ENCODE results near the gene PEX11G.
"Not testable (repeated sequence)": the region's sequence is repeated elsewhere in the genome, so short reads cannot be mapped to it uniquely, and the experiment has no call there.

The PEX11G gene

DNA sequence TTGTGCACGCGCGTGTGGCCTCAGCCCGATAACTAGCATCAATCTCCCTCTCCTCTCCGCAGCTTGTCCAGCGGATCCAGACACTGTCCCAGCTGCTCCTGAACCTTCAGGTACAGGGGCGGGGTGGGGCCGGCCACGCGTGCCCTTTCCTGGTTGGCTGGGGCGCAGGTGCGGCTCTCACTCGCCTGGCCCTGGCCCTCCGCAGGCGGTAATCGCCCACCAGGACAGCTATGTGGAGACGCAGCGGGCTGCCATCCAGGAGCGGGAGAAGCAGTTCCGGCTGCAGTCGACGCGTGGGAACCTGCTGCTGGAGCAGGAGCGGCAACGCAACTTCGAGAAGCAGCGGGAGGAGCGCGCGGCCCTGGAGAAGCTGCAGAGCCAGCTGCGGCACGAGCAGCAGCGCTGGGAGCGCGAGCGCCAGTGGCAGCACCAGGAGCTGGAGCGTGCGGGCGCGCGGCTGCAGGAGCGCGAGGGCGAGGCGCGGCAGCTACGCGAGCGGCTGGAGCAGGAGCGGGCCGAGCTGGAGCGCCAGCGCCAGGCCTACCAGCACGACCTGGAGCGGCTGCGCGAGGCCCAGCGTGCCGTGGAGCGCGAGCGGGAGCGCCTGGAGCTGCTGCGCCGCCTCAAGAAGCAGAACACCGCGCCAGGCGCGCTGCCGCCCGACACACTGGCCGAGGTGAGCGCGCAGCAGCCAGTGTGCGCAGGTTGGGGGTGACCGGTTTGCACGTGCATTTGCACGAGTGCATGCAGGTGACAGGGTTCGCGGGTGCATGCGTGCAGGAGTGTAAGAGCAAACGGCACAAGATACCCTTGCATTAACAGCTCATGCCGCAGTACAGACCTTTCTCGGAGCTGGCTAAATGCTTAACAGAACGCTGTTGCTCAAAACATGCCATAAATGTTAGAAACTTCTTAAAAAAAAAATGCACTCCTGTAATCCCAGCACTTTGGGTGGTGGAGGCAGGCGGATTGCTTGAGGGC, 21.5 kb downstream of the PEX11G start:
- DNase-seq (ENCODE audit: low read depth), result no peak

DNA sequence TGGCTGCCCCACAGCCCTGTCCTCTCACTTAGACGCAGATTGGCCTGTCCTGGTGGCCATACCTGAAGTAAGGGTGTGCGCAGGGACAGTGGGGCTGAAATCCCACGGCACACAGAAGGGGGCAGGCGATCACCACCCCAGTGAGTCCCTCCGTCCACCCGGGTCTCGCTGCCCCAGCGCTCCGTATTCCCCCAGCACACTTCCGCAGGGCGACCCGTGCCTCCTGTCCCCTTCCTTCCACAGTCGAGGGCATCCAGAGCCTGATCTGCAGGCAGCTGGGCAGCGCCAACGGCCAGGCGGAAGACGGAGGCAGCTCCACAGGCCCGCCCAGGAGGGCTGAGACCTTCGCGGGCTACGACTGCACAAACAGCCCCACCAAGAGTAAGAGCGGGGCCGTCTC, 25.3 kb downstream of the PEX11G start:
- DNase-seq (ENCODE audit: low read depth), result no peak

DNA sequence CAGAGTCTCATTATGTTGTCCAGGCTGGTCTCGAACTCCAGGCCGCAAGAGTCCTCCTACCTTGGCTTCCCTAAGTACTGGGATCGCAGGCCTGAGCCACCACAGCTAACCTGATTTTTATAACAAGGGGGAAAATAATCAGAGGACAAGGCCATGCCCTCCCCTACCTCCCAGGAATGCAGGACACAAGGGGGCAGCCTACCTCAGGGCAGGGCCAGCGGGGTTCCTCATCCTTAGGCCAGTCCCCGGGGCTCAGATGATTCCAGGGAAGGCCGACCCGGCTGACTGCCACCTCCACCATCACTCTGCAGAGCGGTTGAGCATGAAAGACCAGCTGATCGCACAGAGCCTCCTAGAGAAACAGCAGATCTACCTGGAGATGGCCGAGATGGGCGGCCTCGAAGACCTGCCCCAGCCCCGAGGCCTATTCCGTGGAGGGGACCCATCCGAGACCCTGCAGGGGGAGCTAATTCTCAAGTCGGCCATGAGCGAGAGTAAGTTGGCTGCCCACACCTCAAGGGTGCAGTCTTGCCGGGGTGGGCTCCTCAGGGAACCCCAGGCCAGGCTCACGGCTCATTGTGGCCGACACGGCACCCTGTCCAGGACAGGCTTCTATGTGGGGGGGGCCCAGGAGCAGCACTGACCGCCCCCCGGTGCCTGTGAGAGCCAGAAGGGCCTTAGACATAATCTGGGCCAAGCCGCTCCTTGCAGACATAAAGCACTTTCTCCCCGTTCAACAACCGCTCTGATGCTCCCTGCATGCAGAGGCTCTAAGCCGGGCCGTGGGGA, 26.8 kb downstream of the PEX11G start:
- DNase-seq (ENCODE audit: low read depth), result no peak

DNA sequence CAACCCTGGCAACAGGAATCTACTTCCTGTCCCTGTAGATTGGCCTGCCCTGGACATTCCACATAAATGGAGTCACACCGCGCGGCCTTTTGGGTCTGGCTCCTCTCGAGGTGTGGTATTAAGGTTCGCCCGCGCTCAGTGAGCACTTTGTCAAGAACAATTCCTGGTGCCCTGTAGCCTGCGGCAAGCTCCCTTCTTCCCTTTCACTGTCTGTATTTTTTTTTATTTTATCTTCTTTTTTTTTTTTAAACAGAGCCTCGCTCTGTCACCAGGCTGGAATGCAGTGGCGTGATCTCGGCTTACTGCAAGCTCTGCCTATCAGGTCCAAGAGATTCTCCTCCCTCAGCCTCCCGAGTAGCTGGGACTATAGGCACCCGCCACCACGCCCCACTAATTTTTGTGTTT, 28.3 kb downstream of the PEX11G start:
- DNase-seq (ENCODE audit: low read depth), result no peak

DNA sequence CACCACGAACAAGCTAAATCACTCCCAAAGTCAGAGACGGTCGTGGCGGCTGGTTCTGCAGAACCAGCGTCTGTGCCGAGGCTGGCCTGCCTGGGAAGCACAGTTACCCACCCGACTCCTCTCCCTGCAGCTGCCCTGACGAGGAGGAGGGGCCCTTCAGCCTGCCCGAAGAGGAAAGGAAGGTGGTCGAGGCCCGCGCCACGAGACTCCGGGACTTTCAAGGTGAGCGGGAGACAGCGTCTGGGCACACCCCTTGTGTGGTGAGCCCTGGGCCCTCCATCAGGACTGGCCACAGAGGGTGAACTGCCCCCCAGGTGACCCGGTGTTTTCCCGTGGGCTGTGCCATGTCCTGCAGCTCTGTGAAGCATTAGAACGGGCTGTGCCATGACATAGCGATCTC, 29.1 kb downstream of the PEX11G start:
- DNase-seq (ENCODE audit: low read depth), result no peak

DNA sequence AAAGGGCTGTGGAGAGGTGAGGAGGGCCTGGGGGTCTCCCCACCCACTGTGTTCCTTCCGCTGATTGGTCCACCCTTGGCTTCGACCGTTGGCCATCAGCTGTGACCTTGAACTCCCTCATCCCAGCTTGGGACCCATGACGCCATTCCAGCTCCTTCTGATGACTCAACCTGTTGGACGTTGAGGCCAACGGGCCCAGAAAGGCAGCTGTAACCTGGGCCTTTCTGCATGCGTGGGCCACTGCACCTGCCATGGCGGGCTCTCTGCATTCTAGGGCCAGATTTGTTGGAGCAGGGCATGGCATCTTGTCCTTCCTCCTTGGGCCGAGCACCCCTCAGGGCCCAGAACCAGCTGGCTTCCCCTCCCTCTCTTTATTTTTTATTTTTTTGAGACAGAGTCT, 30.2 kb downstream of the PEX11G start:
- DNase-seq (ENCODE audit: low read depth), result no peak

DNA sequence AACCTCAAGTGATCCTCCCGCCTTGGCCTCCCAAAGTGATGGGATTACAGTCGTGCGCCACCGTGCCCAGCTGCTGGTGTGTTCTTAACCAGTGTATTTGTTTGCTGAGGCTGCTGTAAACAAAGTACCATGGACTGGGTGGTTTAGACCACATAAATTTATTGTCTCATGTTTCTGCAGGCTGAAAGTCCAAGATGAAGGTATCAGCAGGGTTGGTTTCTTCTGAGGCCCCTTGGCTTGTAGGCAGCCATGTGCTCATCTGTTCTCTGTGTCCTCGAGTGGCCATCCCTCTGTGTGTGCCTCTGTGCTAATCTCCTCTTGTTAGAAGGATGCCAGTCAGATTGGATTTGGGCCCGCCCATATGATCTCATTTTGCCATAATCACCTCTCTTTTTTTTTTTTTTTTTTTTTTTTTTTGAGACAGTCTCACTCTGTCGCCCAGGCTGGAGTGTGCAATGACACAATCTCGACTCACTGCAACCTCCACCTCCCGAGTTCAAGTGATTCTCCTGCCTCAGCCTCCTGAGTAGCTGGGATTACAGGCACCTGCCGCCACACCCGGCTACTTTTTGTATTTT, 31.8 kb downstream of the PEX11G start:
- DNase-seq (ENCODE audit: low read depth), result no peak

DNA sequence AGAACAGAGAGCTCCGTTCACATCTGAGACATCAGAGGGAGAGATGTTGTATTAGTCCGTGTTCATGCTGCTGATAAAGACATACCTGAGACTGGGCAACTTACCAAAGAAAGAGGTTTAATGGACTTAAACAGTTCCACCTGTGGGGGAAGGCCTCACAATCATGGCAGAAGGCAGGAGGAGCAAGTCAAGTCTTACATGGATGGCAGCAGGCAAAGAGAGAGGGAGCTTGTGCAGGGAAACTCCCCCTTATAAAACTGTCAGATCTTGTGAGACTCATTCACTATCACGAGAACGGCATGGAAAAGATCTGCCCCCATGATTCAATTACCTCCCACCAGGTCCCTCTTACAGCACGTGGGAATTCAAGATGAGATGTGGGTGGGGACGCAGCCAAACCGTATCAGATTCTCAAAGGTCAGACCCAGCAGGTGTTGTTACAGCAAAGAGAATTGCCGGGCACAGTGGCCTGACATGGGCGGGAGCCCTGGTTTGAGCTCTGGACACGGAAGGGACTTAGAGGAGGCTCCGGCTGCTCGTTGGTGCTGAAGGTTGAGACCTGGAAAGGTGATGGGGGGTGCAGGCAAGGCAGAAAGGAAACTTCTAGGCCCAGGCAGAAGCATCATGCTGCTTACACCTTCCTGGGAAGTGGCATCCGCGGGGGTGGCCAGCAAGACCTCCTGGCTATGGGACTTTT, 33.1 kb downstream of the PEX11G start:
- DNase-seq (ENCODE audit: low read depth), result no peak

DNA sequence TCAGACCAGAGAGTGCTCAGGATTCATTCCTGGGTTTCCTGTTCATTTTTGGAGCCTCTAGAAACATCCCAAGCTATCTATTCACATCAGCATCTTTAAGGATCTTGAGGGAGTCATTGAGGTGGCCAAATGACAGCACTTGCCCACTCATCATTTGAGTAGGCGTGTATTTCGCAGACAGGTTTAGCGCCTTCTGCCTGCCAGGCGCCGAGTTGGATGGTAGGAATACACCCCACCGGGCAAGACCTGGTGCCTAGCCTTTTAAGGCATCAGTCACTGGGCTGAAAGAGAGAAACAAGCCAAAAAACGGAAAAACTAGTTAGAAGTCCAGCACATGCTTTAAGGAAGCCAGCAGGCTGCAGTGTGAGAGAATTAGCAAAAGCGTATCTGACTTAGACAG, 33.8 kb downstream of the PEX11G start:
- DNase-seq (ENCODE audit: low read depth), result no peak

DNA sequence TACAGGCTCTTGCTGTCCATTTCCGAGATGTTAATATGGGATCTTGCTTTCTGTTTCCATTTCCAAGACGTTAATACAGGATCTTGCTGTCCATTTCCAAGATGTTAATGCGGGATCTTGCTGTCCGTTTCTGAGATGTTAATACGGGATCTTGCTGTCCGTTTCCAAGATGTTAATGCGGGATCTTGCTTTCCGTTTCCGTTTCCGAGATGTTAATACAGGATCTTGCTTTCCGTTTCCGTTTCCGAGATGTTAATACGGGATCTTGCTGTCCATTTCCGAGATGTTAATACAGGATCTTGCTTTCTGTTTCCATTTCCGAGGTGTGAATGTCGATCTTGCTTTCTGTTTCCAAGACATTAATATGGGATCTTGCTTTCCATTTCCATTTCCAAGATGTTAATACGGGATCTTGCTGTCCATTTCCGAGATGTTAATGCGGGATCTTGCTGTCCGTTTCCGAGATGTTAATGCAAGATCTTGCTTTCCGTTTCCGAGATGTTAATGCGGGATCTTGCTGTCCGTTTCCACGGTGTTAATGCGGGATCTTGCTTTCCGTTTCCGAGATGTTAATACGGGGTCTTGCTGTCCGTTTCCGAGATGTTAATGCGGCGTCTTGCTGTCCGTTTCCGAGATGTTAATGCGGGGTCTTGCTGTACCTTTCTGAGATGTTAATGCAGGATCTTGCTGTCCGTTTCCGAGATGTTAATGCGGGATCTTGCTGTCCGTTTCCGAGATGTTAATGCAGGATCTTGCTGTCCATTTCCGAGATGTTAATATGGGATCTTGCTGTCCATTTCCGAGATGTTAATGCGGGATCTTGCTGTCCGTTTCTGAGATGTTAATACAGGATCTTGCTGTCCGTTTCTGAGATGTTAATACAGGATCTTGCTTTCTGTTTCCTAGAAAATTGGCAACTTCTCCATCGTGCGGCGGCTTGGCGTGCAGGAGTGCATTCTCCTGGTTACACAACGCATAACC, 38.3 kb downstream of the PEX11G start:
- DNase-seq (ENCODE audit: low read depth), result no peak

DNA sequence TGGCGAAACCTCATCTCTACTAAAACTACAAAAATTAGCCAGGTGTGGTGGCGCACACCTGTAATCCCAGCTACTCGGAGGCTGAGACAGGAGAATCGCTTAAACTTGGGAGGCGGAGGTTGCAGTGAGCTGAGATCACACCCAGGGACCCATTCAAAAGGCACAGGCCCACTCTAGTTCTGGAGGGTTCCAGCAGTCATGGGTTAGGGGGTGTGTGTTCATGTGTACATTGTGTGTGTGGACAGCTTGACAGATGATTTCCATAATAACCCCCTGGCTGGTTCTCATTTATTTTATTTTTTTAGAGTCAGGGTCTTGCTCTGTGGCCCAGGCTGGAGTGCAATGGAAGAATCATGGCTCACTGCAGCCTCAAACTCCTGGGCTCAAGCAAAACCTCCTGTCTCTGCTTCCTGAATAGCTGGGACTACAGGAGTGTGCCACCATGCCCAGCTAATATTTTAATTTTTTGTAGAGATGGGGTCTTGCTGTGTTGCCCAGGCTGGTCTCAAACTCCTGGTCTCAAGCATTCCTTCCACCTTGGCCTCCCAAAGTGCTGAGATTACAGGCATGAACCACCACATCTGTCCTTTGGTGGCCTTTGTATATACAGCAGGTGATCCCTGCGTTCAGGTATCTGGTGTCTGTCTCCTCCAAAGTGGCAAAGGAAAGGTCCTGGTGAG, 39.3 kb downstream of the PEX11G start:
- not testable (repeated sequence) for DNase-seq (ENCODE audit: low read depth)

DNA sequence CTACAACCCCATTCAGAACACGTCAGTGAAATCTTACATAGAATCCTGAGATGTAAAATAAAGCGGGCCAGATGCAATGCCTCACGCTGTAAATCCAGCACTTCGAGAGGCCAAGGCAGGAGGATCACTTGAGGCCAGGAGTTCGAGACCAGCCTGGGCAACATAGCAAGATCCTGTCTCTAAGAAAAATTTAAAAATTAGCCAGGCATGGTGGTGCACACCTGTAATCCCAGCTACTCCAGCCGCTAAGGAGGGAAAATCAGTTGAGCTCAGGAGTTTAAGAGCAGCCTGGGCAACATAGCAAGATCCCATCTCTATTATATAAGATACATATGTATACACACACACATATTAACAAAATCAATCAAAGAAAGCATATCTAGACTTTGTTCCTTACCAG, 41.2 kb downstream of the PEX11G start:
- DNase-seq (ENCODE audit: low read depth), result no peak

DNA sequence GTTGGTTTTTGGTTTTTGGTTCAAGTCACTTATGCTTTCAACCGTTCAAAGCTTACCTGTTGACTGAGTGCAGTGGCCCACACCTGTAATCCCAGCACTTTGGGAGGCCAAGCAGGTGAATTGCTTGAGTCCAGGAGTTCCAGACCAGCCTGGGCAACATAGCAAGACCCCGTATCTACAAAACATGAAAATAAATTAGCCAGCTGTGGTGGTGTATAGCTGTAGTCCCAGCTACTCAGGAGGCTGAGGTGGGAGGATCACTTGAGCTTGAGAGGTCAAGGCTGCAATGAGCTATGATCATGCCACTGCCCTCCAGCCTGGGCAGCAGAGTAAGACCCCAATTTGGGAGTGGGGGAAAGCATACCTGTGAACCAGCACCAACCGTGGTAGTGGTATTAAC, 43.7 kb downstream of the PEX11G start:
- DNase-seq (ENCODE audit: low read depth), result no peak

DNA sequence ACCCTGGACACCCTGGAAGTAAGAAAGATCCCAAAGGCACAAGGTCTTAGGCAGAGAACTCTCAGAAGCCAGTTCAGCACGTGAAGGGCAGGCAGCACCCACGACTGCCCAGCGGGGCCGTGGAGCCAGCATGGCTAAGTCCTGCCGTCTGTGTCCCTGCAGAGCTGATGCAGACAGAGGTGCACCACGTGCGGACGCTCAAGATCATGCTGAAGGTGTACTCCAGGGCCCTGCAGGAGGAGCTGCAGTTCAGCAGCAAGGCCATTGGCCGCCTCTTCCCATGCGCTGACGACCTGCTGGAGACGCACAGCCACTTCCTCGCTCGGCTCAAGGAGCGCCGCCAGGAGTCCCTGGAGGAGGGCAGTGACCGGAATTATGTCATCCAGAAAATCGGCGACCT, 44.8 kb downstream of the PEX11G start:
- DNase-seq (ENCODE audit: low read depth), result no peak

DNA sequence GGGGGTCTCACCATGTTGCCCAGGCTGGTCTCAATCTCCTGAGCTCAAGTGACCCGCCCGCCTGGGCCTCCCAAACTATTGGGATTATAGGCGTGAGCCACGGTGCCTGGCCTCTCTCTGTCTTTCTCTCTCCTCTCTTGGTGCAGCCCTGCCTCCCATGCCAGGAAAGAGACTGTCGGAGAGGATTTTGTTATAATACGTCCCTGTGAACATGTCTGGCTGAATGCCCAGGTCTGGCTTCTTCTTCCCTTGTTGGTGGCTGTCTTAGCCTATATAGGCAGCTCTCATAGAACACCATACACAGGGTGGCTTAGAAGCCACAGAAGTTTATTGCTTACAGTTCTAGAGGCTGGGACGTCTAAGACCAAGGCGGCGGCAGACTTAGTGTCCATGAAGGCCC, 46.4 kb downstream of the PEX11G start:
- DNase-seq (ENCODE audit: low read depth), result no peak

DNA sequence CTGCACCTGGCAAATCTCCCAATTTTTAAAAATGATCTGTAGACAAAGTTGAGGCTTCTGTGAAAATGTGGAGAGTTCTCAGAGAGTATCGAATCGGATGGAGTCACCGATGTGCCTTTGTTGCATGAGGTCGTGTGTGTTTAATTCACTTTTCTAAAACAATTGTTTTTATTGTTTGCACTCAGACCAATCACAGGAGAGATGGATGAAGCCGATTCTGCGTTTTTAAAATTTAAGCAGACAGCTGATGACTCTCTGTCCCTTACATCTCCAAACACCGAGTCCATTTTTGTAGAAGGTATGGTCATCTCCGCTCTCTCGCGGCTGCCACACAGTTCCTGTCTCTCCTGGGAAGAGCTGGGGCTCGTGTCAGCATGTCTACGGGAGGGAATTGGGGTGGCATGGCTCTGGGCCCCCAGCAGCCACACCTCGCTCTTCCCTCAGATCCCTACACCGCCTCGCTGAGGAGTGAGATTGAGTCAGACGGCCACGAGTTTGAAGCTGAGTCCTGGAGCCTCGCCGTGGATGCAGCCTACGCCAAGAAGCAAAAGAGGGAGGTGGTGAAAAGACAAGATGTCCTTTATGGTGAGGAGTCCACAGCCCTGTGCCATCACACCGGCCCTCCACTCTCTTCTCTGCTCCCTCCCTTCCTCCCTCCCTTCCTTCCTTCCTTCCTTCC, 47.2 kb downstream of the PEX11G start:
- DNase-seq (ENCODE audit: low read depth), result no peak

DNA sequence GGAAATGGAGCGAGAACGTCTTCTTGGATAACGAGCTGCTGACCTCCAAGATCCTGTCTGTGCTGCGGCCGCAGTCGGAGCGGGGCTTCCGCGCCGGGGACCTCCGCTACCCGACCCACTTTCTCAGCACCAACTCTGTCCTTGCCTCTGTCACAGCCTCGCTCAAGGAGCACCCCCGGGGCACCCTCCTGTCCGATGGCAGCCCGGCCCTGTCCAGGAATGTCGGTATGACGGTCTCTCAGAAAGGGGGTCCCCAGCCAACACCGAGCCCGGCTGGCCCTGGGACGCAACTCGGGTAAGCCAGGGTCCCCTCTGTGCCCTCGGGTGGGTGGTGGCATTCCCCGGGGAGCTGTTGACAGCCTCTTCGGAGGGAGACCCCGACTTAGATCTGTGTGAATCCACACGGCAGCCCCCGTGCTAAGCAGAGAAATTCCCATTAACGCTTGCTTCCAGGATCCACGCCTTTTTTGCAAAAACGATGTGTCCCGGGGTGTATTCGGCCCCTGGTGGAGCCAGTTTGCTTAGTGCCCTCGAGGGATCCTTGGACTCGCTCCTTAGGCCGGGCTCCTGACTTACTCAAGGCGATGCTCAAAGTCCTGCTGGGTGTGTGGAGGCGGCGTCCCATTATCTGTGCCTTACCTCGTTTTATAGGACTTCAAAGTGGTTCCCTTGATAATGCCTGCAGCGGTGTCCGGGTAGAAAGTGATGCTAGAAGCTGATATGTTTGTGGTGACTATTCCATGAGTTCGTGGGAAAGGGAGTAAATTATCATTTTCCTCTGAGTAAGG, 48.5 kb downstream of the PEX11G start:
- DNase-seq (ENCODE audit: low read depth), result no peak

DNA sequence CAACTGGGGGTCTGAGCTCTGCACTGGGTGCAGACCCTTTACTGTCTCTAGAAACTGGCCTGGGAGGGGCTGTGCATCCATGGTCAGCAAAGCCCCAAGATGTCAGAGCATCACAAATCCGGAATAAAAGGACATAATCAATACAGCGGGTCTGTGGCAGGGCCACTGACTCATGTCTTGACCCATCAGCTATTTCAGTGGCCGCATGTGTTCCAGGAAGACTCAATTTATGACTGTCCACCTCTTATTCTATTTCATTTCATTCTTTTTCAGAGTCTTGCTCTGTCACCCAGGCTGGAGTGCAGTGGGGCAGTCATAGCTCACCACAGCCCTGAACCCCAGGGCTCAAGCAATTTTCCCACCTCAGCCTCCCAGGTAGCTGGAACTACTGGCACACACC, 53.2 kb downstream of the PEX11G start:
- no peak for DNase-seq (ENCODE audit: low read depth)

DNA sequence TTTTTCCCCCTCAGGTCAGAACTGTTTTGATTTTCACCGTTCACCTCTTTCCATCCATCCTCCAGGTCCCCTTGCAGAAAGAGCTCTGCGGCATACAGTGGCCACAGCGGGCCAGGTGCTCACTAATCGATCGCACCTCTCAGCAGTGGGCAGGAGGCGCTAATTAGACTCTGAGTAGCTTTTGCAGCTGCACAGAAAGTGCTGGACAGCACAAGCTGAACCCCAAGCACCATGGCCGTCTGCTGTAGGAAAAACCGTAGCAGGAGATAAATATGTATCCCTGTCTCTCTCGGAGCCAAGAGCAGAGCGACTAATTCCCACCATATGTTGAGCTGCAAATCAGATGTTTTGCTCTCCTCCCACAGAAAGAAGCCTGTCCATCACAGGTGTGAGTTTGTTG, 54.4 kb downstream of the PEX11G start:
- DNase-seq (ENCODE audit: low read depth), result no peak

All from stimulated activated CD4-positive, alpha-beta T cell treated with anti-CD3 and anti-CD28 coated beads, Interleukin-2, amount 100 ng/mL, for 4 hours (primary cell).